ENCODE results near the gene AKT3. TPM values are rescaled to one million over a fixed set of nuclear protein-coding genes. Genes with fewer than 3 reads are reported as not detected.
A peak's percentile ranks its signal among the peaks of the same experiment; 100 is the strongest.

AKT3 gene
- polyA plus RNA-seq, 3 donors = 0.81 to 1.7 (median 1.4) TPM

GRCh38 chr1:243483071-243483771 is 366.8 kb downstream of the AKT3 start:
- peaks cover 24 to 29% of the 10 kb centered on the region in 2 donors for H3K4me1 ChIP-seq (ENCODE audit: control insufficient read depth in 1 of 2, insufficient read depth in 2 of 2, low read length in 2 of 2)
- H3K4me3 ChIP-seq (replicated peaks in 1 of 3; ENCODE audit: low read depth in 2 of 3, low read length in 3 of 3) = peak overlapping the region; percentile 34 to 74 (median 44)
- intact Hi-C loops (cut with micrococcal nuclease) = no loop called here
- H3K9me3 Mint-ChIP-seq = peaks cover 0 to 3% (median 0%) of the 10 kb centered on the region in 7 donors
- peak overlapping the region; percentile 78 for H2AFZ ChIP-seq (ENCODE audit: insufficient read depth, low read depth, low read length, poor library complexity, severe bottlenecking)
- H3K27ac ChIP-seq (ENCODE audit: low read depth in 1 of 2, low read length in 2 of 2) = no peak overlapping the region
- H3K9ac ChIP-seq (ENCODE audit: insufficient read depth, low read length, poor library complexity, severe bottlenecking) = peak overlapping the region; percentile 68
- peaks cover 10 to 24% of the 10 kb centered on the region in 2 donors for H3K36me3 Mint-ChIP-seq
- H3K36me3 ChIP-seq (replicated peaks in 1 of 2; ENCODE audit: control insufficient read depth in 1 of 2, insufficient read depth in 2 of 2, low read length in 2 of 2) = no peaks in the 10 kb centered on the region
- H3K4me2 ChIP-seq (replicated peaks; ENCODE audit: extremely low read depth, low read length, poor library complexity, severe bottlenecking) = peak overlapping the region; percentile 79
- 7% methylated on average over 57 of the region's 60 CpGs for WGBS (ENCODE audit: insufficient coverage)
- no peaks in the 10 kb centered on the region for H4K20me1 ChIP-seq (ENCODE audit: insufficient read depth, low read length)
- DNase-seq = no peak
- TF ChIP-seq, protein P1, sequence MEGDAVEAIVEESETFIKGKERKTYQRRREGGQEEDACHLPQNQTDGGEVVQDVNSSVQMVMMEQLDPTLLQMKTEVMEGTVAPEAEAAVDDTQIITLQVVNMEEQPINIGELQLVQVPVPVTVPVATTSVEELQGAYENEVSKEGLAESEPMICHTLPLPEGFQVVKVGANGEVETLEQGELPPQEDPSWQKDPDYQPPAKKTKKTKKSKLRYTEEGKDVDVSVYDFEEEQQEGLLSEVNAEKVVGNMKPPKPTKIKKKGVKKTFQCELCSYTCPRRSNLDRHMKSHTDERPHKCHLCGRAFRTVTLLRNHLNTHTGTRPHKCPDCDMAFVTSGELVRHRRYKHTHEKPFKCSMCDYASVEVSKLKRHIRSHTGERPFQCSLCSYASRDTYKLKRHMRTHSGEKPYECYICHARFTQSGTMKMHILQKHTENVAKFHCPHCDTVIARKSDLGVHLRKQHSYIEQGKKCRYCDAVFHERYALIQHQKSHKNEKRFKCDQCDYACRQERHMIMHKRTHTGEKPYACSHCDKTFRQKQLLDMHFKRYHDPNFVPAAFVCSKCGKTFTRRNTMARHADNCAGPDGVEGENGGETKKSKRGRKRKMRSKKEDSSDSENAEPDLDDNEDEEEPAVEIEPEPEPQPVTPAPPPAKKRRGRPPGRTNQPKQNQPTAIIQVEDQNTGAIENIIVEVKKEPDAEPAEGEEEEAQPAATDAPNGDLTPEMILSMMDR (IDR thresholded peaks at IDR 0.05) = peak; percentile 8
- peaks cover 2 to 10% (median 9%) of the 10 kb centered on the region in 3 donors for H3K27me3 Mint-ChIP-seq (ENCODE audit: low read depth in 3 of 3)
- H3K4me3 Mint-ChIP-seq = peak overlapping the region; percentile 77 to 91
- H3K27ac Mint-ChIP-seq = peak overlapping the region in 3 of 7 donors; percentile 67 to 85 (median 70)
- H3K9me3 ChIP-seq (replicated peaks in 1 of 2; ENCODE audit: control insufficient read depth in 1 of 2, insufficient read depth in 1 of 2, low read length in 2 of 2) = no peaks in the 10 kb centered on the region
- H3K27me3 ChIP-seq (ENCODE audit: control insufficient read depth in 2 of 2, insufficient read depth in 2 of 2, low read length in 2 of 2) = peaks cover 0 to 2% of the 10 kb centered on the region in 2 donors
- no peaks in the 10 kb centered on the region for H3K79me2 ChIP-seq (ENCODE audit: insufficient read depth, low read length)
- peaks cover 26% of the 10 kb centered on the region for H3K4me1 Mint-ChIP-seq

GRCh38 chr1:243482141-243483022 is 367.7 kb downstream of the AKT3 start:
- peak overlapping the region in 3 of 7 donors; percentile 20 to 85 (median 70) for H3K27ac Mint-ChIP-seq
- peak overlapping the region; percentile 79 for H3K4me2 ChIP-seq (replicated peaks; ENCODE audit: extremely low read depth, low read length, poor library complexity, severe bottlenecking)

More at GRCh38 chr1:243482141-243483022, 367.7 kb downstream of the AKT3 start:
- intact Hi-C loops (cut with micrococcal nuclease) = no loop called here
- peak in 2 of 3 donors; percentile 27 to 40 for DNase-seq
- Histone ChIP-seq H3K27ac (ENCODE audit: low read depth in 1 of 2, low read length in 2 of 2) (no peak overlapping the region), H3K9me3 (replicated peaks in 1 of 2; ENCODE audit: control insufficient read depth in 1 of 2, insufficient read depth in 1 of 2, low read length in 2 of 2) (no peaks in the 10 kb centered on the region), H3K4me3 (replicated peaks in 1 of 3; ENCODE audit: low read depth in 2 of 3, low read length in 3 of 3) (peak overlapping the region; percentile 34 to 74 (median 44)), H3K27me3 (ENCODE audit: control insufficient read depth in 2 of 2, insufficient read depth in 2 of 2, low read length in 2 of 2) (peaks cover 0 to 2% of the 10 kb centered on the region in 2 donors), H3K9ac (ENCODE audit: insufficient read depth, low read length, poor library complexity, severe bottlenecking) (peak overlapping the region; percentile 68), H3K4me1 (ENCODE audit: control insufficient read depth in 1 of 2, insufficient read depth in 2 of 2, low read length in 2 of 2) (peaks cover 32 to 38% of the 10 kb centered on the region in 2 donors), H2AFZ (ENCODE audit: insufficient read depth, low read depth, low read length, poor library complexity, severe bottlenecking) (peak overlapping the region; percentile 78), H3K36me3 (replicated peaks in 1 of 2; ENCODE audit: control insufficient read depth in 1 of 2, insufficient read depth in 2 of 2, low read length in 2 of 2) (no peaks in the 10 kb centered on the region), H3K79me2 (ENCODE audit: insufficient read depth, low read length) (no peaks in the 10 kb centered on the region), H4K20me1 (ENCODE audit: insufficient read depth, low read length) (no peaks in the 10 kb centered on the region)
- H3K27me3 Mint-ChIP-seq (ENCODE audit: low read depth in 3 of 3) = peaks cover 2 to 10% (median 9%) of the 10 kb centered on the region in 3 donors
- WGBS (ENCODE audit: insufficient coverage) = 16% methylated on average over 20 of the region's 25 CpGs
- peak overlapping the region; percentile 77 to 91 for H3K4me3 Mint-ChIP-seq
- TF ChIP-seq, protein P1 (IDR thresholded peaks at IDR 0.05) = no peak
- H3K36me3 Mint-ChIP-seq = peaks cover 11 to 23% of the 10 kb centered on the region in 2 donors
- peaks cover 0 to 3% (median 0%) of the 10 kb centered on the region in 7 donors for H3K9me3 Mint-ChIP-seq
- peaks cover 34% of the 10 kb centered on the region for H3K4me1 Mint-ChIP-seq

All from CD14-positive monocyte (primary cell).